SH-SY5Y (cell line): ENCODE measurements around the gene ECI1.

ENCODE experiments used
- GATA2 ChIP-seq: IDR thresholded peaks from 2 replicates; pipeline ENCODE4 v1.6.1; 2011; ENCODE audit warnings: mild to moderate bottlenecking, low read depth, low read length
- GATA3 ChIP-seq: IDR thresholded peaks from 2 replicates; pipeline ENCODE4 v1.6.1; 2011; ENCODE audit warnings: low read depth, mild to moderate bottlenecking, low read length, moderate library complexity

ECI1 gene

DNA sequence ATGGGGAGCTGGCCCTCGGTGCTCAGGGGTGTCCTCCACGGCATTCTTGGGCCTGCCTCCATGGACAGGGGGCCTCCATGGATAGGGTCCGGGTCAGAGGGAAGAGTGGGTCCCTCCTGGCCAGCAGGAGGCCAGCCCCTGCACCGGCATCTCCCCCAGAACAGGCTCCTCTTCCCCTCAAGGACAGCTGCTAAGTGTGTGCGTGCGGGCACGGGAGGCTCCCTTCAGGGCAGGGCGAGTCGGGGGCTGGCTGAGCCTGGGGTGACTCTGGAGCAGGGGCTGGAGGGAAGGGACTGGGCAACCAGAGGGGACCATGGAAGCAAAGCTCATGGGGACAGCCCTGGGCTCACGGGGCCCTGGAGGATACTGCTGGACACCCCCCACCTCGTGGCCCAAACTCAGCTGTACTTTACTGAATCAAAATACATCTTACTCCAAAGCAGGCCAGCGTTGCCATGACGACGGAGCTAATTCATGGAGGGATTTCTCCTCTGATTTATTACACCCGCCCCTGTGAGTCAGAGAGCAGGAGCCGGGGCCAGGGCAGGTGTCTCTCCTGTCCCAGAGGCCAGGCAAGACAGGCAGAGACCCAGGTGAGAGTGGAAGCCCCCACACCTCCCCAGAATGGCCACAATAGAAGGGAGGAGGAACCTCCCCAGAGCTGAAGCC is 57.1 kb downstream of the ECI1 start:
- no peak for TF ChIP-seq GATA3
- no peak for TF ChIP-seq GATA2

DNA sequence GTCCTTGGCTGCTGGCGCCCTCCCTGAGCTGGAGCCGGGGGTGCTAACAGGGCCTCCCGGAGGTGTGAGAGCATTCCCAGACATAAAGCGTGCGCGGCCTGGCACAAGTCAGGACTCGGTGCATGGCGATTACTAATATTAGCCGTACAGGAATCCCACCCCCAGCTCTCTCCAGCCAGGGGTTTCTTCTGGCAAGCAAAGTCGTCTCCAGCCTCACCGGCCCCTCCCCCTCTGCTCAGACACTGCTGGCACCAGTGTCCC is 60.0 kb downstream of the ECI1 start:
- TF ChIP-seq GATA2 (no peak), GATA3 (no peak)

DNA sequence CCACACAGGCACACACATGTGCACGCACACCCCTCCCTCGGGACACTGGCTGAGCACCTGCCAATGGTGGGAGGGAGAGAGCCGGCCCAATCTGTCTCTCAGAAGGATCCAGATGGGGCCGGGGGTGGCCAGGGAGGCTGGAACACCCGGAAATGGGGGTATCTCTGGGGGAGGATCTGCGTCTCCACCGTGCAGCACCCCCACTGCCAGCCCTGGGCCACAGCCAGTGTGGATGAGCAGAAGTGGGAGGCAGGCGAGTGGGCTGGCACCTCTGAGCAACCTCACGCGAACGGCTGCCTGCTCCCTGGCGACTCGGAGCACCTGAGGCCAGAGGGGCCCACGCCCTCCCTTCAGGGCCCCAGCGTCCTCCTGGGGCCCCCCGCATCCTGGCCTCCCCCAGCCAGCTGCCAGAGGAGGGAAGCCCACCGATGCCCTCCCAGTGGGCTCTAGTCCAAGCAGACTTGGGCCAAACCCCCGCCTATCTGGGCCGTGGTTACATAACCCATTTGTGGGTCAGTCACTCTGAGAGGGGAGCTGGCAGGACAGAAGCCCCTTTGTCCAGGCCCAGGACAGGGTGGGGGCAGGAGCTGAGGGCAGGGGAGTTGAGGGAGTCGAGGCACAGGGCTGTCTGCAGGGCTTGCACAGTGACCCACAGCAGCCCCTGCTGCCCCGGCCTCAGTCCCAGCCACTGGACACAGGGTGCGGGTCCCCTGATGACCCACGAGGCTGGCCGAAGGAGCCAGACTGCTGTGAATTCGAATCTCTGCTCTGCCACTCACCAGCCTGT is 60.5 kb downstream of the ECI1 start:
- TF ChIP-seq GATA3 (no peak), GATA2 (no peak)

DNA sequence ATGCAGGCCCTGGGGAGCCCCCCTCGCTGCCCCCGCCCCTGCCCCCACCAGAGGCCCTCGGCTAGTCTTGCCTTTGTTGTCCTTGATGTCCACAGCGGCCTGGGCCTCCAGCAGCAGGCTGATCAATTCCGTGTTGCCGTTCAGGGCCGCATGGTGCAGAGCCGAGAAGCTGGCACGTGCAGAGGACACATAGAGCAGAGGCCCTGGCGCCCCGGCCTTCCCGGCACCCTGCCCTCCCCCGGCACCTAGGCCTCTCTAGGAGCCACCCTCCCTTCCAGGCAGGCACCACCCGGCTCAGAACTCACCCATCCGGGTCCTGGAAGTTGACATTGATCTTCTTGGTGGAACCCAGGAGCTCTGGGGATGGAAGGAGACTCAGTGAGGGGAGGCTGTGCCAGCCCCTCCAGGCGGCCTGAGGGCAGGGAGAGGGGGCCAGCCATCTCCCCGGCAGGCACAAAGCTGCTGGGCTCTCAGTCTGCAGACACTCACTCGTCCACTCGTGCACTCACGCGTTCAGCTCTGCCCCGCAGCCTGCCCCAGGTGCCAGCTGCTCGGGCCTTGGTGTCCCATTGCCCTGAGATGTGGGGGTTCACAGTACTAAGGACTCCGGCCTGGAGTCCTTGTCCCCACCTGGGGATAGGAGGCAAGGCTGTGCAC is 61.3 kb downstream of the ECI1 start:
- TF ChIP-seq GATA2 (no peak), GATA3 (no peak)
